ENCODE data around the gene OBSCN. TPM values are rescaled to one million over a fixed set of nuclear protein-coding genes. Genes with fewer than 3 reads are reported as not detected.

OBSCN gene
- total and polyA plus RNA-seq, 2 of the 13 experiments (the other 11 are each of a cell fraction or from before 2014, with no cell fraction given) = 0.20 TPM

DNA sequence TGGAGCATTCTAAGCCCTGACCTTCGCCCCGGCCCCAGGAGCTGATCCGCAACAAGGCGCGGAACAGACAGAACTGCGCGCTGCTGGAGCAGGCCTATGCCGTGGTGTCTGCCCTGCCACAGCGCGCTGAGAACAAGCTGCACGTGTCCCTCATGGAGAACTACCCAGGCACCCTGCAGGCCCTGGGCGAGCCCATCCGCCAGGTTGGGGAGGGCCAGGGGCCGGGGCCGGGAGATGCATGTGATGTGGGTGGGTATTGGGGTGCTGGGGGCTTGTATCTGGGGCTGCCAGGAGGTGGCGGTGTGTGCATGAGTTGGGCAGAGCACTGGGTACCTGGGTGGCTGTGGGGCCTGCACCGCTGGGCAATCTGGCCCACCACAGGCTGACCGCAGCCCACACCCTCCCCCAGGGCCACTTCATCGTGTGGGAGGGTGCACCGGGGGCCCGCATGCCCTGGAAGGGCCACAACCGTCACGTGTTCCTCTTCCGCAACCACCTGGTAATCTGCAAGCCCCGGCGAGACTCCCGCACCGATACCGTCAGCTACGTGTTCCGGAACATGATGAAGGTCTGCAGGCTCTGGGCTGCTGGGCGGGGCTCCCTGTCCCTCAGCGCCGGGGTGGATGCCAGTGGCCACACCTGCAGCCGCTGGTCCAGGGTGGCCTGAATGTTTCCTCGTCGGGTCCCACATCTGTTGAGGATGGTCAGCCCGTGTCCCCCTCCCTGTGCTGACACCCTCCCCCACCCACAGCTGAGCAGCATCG lies 133.0 kb downstream of the OBSCN start:
- DNase-seq (ENCODE audit: low spot score) (no peak), FAIRE-seq (no peak), ATAC-seq (peak; percentile 64)
- in situ Hi-C loops (cut with HindIII; ENCODE audit: extremely low pct_ligation_motif_present, low pct_unique_long_range_greater_than_20kb) = no loop called here
- BruUV-seq (replicated peaks) = no TSS peak
- H3K4me1 ChIP-seq (ENCODE audit: insufficient read depth, low read length) = no peaks in the 10 kb centered on the region
- H3K9ac ChIP-seq (ENCODE audit: insufficient read depth, low read depth, low read length) = no peak overlapping the region
- H3K27ac ChIP-seq (ENCODE audit: extremely low read length, insufficient read depth, low read length) = no peak overlapping the region
- CTCF ChIA-PET (ENCODE audit: low intra/inter-chr PET ratio, low total read pairs) = interaction anchor here (1.9 kb wide), 1 partner anchor 175 kb away, joined by 9 read pairs; no protein-coding TSS in a partner anchor
- peaks cover 3 to 6% of the 10 kb centered on the region in 2 experiments; a peak in 2 of 5 replicates for H3K27me3 ChIP-seq (ENCODE audit: control insufficient read depth in 1 of 2, insufficient read depth in 2 of 2, low read length in 2 of 2)
- no peaks in the 10 kb centered on the region for H3K9me3 ChIP-seq (ENCODE audit: low read length)
- H3K36me3 ChIP-seq (replicated peaks in 1 of 2; ENCODE audit: control insufficient read depth in 1 of 2, insufficient read depth in 2 of 2, low read length in 2 of 2) = no peaks in the 10 kb centered on the region
- H3K4me3 ChIP-seq (replicated peaks in 1 of 3; ENCODE audit: insufficient read depth in 1 of 3, low read depth in 2 of 3, low read length in 3 of 3) = no peak overlapping the region
- intact Hi-C loops (cut with micrococcal nuclease; ENCODE audit: unreplicated experiment) = no loop called here
- no peak overlapping the region for H2AFZ ChIP-seq (ENCODE audit: low read length)
- POLR2A ChIA-PET = no interaction called here
- H4K20me1 ChIP-seq (ENCODE audit: insufficient read depth, low read length) = no peaks in the 10 kb centered on the region
- WGBS (ENCODE audit: low lambda C conversion rate) = 57% methylated on average over 6 of the region's 39 CpGs
- no peak overlapping the region for H3K4me2 ChIP-seq (ENCODE audit: low read depth, low read length)
- H3K79me2 ChIP-seq (ENCODE audit: insufficient read depth, low read length) = no peaks in the 10 kb centered on the region
- no peak for TF ChIP-seq FOXK1 (CRISPR knock-in tag; IDR thresholded peaks at IDR 0.05; ENCODE audit: borderline replicate concordance, low read depth)
- no peak for TF ChIP-seq ZFP91 (CRISPR knock-in tag; IDR thresholded peaks at IDR 0.05; ENCODE audit: borderline replicate concordance)
- TF ChIP-seq ZNF788 (CRISPR knock-in tag; IDR thresholded peaks at IDR 0.05; ENCODE audit: borderline replicate concordance) = no peak
- TF ChIP-seq ZNF615 (CRISPR knock-in tag; IDR thresholded peaks at IDR 0.05; ENCODE audit: borderline replicate concordance) = no peak
- no peak for TF ChIP-seq AKNA (CRISPR knock-in tag; IDR thresholded peaks at IDR 0.05; ENCODE audit: borderline replicate concordance)
- peak; percentile 58 for TF ChIP-seq RAD21 (CRISPR knock-in tag; IDR thresholded peaks at IDR 0.05)
- no peak for TF ChIP-seq DZIP1 (CRISPR knock-in tag; IDR thresholded peaks at IDR 0.05)
- TF ChIP-seq, protein P1, sequence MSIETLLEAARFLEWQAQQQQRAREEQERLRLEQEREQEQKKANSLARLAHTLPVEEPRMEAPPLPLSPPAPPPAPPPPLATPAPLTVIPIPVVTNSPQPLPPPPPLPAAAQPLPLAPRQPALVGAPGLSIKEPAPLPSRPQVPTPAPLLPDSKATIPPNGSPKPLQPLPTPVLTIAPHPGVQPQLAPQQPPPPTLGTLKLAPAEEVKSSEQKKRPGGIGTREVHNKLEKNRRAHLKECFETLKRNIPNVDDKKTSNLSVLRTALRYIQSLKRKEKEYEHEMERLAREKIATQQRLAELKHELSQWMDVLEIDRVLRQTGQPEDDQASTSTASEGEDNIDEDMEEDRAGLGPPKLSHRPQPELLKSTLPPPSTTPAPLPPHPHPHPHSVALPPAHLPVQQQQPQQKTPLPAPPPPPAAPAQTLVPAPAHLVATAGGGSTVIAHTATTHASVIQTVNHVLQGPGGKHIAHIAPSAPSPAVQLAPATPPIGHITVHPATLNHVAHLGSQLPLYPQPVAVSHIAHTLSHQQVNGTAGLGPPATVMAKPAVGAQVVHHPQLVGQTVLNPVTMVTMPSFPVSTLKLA (IDR thresholded peaks at IDR 0.05) = peak; percentile 79
